ENCODE measurements around the gene SCAPER. TPM values are rescaled to one million over a fixed set of nuclear protein-coding genes. Genes with fewer than 3 reads are reported as not detected.
A peak's percentile ranks its signal among the peaks of the same experiment; 100 is the strongest.

Gene SCAPER
- polyA plus RNA-seq, 2 of the 4 experiments (the other 2 are of a cell fraction) = 4.9 to 5.5 TPM

DNA sequence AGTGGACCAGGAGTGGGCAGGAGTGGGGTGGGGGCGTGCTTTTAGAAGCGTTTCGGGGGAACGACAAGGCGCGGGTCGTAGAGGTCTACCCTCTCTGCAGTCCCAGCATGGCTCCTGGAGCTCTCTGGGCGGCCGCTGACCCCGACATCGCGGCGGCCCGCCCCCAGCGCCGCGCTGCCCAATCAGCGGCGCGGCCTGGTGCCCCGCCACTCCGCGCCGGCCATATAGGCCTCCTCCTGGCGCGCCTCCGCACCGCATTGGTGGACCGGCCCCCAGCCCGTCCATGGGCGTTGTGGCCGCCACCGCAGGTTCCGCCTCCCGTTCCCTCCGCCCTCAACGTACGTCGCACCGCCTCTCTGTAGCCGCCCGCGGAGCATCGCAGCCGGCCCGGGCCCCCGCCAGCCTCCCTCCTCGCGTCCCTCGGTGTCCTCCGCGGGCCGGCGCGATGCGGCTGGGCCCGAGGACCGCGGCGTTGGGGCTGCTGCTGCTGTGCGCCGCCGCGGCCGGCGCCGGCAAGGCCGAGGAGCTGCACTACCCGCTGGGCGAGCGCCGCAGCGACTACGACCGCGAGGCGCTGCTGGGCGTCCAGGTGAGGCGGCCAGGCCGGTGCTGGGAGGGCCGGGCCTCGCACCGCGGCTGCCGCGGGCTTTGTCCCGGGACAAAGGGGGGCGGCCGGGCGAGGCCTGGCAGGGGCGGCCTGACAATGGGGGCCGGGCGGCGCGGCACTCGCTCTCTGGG lies 26.4 kb upstream of the SCAPER start, which contains the start of gene RCN2 (continued):
- TF ChIP-seq RFX5 (IDR thresholded peaks at IDR 0.05) (peak; percentile 77; the same call in 1 of the 2 replicates), SMC3 (IDR thresholded peaks at IDR 0.05) (no peak), ESRRA (IDR thresholded peaks at IDR 0.05; ENCODE audit: borderline replicate concordance, low read length) (no peak), FOSB (CRISPR knock-in tag; IDR thresholded peaks at IDR 0.05) (no peak), CHD4 (IDR thresholded peaks at IDR 0.05; ENCODE audit: borderline replicate concordance) (no peak)
- TF ChIP-seq, protein P1, sequence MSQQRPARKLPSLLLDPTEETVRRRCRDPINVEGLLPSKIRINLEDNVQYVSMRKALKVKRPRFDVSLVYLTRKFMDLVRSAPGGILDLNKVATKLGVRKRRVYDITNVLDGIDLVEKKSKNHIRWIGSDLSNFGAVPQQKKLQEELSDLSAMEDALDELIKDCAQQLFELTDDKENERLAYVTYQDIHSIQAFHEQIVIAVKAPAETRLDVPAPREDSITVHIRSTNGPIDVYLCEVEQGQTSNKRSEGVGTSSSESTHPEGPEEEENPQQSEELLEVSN (IDR thresholded peaks at IDR 0.05; ENCODE audit: borderline replicate concordance, low read depth) = no peak
- TF ChIP-seq, protein P2, sequence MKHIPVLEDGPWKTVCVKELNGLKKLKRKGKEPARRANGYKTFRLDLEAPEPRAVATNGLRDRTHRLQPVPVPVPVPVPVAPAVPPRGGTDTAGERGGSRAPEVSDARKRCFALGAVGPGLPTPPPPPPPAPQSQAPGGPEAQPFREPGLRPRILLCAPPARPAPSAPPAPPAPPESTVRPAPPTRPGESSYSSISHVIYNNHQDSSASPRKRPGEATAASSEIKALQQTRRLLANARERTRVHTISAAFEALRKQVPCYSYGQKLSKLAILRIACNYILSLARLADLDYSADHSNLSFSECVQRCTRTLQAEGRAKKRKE (CRISPR knock-in tag; IDR thresholded peaks at IDR 0.05; ENCODE audit: low read depth) = no peak

DNA sequence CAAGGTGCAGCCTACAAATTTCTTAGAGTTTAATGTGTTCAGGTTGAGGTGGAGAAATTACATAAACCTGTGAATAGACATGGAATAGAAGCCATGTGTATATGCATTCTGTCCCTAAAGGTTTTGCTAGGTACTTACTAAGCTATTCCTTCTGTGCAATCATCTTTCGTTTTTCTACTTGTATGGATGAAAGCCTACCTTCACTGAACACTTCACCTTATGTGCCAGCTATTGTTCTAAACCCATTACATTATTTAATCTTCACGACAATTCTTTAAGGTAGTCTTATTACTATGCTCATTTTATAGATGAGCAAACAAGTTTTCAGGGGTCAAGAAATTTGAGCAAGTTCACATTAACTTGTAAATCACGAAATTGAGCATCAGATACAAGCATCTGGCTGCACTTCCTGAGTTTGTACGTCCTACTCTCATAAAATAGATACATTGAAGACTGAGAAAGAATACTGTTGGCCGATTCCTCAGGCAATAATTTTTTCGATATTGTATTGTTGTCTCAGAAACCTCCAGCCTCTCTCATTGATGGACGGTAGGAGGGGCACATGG lies 25.8 kb upstream of the SCAPER start:
- FAIRE-seq (peak; percentile 61), ATAC-seq (no peak), DNase-seq (ENCODE audit: low read depth in 1 of 2, low spot score in 1 of 2) (no peak)
- Histone ChIP-seq H3K4me3 (peak overlapping the region; percentile 87), H3K27ac (peak overlapping the region; percentile 67 to 85), H3K4me1 (peaks cover 13% of the 10 kb centered on the region), H3K4me2 (peak overlapping the region; percentile 69), H3K9me3 (no peaks in the 10 kb centered on the region)
- 16% methylated on average over 7 of the region's 7 CpGs for WGBS (ENCODE audit: missing lambda C conversion rate)
- TF ChIP-seq, protein P3, sequence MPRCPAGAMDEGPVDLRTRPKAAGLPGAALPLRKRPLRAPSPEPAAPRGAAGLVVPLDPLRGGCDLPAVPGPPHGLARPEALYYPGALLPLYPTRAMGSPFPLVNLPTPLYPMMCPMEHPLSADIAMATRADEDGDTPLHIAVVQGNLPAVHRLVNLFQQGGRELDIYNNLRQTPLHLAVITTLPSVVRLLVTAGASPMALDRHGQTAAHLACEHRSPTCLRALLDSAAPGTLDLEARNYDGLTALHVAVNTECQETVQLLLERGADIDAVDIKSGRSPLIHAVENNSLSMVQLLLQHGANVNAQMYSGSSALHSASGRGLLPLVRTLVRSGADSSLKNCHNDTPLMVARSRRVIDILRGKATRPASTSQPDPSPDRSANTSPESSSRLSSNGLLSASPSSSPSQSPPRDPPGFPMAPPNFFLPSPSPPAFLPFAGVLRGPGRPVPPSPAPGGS (IDR thresholded peaks at IDR 0.05) = no peak
- peak; percentile 86; the same call in 1 of the 2 replicates for TF ChIP-seq PHF8 (IDR thresholded peaks at IDR 0.05; ENCODE audit: borderline replicate concordance, low read depth)
- ChIA-PET CTCF (interaction anchor here (0.6 to 2.1 kb wide), 5 partner anchors 10 to 1923 kb away, joined by 3 to 5 read pairs (median 3); no protein-coding TSS in a partner anchor), POLR2A (interaction anchor here (0.6 to 2.2 kb wide), 15 partner anchors 10 to 618 kb away, joined by 3 to 19 read pairs (median 3); partner anchors contain the start of gene ISL2)

DNA sequence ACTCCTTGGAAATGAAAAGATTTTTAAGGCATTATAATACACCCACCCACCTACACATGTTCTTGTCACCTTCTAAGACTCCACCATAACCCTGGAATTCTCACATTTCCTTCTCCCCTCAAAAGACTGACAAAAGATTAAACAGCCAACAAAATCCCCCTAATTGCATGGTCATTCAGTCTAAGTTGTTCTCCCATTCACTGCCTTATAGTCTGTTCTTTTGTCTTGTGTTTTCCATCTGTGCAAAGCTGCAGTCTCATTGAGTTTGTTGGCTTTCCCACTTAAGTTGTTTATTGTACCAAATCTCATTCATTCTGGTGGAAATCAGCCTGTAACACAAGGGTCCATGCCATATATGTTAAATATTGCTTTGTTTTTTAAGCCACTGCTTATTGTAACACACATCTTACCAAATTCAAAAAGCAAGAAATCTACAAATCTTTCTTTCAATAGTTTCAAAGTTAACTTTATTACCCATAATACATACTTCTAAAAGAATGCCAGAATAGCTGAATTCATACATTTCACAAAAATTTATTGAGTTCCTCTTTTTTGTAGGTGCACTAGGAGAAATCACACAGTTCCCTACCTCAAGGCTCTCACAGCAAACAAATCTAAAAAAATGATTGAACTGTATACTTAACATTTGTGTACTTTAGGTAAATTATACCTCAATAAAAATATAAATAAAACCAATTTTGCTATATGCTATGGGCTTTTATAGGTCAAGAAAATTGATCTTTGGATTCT lies 24.0 kb upstream of the SCAPER start:
- POLR2A ChIA-PET = no interaction called here
- H3K9me3 ChIP-seq = no peaks in the 10 kb centered on the region
- no peak overlapping the region for H3K4me3 ChIP-seq
- DNase-seq (ENCODE audit: low read depth in 1 of 2, low spot score in 1 of 2) (no peak), FAIRE-seq (peak; percentile 70), ATAC-seq (no peak)
- CTCF ChIA-PET = interaction anchor here (0.5 kb wide), 1 partner anchor 624 kb away, joined by 7 read pairs; no protein-coding TSS in a partner anchor
- H3K4me1 ChIP-seq = peaks cover 13% of the 10 kb centered on the region
- H3K27ac ChIP-seq = no peak overlapping the region
- no peak overlapping the region for H3K4me2 ChIP-seq
- TF ChIP-seq, protein P4, sequence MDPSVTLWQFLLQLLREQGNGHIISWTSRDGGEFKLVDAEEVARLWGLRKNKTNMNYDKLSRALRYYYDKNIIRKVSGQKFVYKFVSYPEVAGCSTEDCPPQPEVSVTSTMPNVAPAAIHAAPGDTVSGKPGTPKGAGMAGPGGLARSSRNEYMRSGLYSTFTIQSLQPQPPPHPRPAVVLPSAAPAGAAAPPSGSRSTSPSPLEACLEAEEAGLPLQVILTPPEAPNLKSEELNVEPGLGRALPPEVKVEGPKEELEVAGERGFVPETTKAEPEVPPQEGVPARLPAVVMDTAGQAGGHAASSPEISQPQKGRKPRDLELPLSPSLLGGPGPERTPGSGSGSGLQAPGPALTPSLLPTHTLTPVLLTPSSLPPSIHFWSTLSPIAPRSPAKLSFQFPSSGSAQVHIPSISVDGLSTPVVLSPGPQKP (IDR thresholded peaks at IDR 0.05; ENCODE audit: low read depth, low read length) = no peak
- TF ChIP-seq SREBF2 (IDR thresholded peaks at IDR 0.05) = no peak
- no peak for TF ChIP-seq NPAS2 (CRISPR knock-in tag; IDR thresholded peaks at IDR 0.05; ENCODE audit: borderline replicate concordance)
- no peak for TF ChIP-seq TP53 (CRISPR knock-in tag; IDR thresholded peaks at IDR 0.05)
- no peak for TF ChIP-seq ZNF302 (CRISPR knock-in tag; IDR thresholded peaks at IDR 0.05)
- no peak for TF ChIP-seq HDAC2 (IDR thresholded peaks at IDR 0.05)
- TF ChIP-seq KDM5A (IDR thresholded peaks at IDR 0.05) = no peak
- no peak for TF ChIP-seq ZFP36 (IDR thresholded peaks at IDR 0.05; ENCODE audit: borderline replicate concordance, partially characterized antibody)
- no peak for TF ChIP-seq NR3C1 (IDR thresholded peaks at IDR 0.05)
- no peak for TF ChIP-seq FOSB (CRISPR knock-in tag; IDR thresholded peaks at IDR 0.05)
- no peak for TF ChIP-seq MAFK (IDR thresholded peaks at IDR 0.05; ENCODE audit: partially characterized antibody)
- TF ChIP-seq, protein P1 (IDR thresholded peaks at IDR 0.05; ENCODE audit: borderline replicate concordance, low read depth) = no peak
- no peak for TF ChIP-seq ZSCAN20 (CRISPR knock-in tag; IDR thresholded peaks at IDR 0.05)
- TF ChIP-seq, protein P5, sequence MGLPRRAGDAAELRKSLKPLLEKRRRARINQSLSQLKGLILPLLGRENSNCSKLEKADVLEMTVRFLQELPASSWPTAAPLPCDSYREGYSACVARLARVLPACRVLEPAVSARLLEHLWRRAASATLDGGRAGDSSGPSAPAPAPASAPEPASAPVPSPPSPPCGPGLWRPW (IDR thresholded peaks at IDR 0.05) = no peak
- no peak for TF ChIP-seq TFCP2L1 (CRISPR knock-in tag; IDR thresholded peaks at IDR 0.05)
- no peak for TF ChIP-seq EP300 (IDR thresholded peaks at IDR 0.05)

Measured in A549 (cell line).